Activated CD4-positive, alpha-beta T cell treated with anti-CD3 and anti-CD28 coated beads, Interleukin-2, Interleukin-6, amounts not matched to agents 100 ng/mL and 50 ng/mL, durations not matched to agents 16 hours and 8 hours (primary cell): ENCODE measurements around the gene ZBTB16.

Experiments used
- DNase-seq: peaks from one replicate; pipeline ENCODE4 v3.0.0-alpha.2; 2020

The ZBTB16 gene

GRCh38 chr11:114251815-114252337 is 192.4 kb downstream of the ZBTB16 start:
- no peak for DNase-seq

- no peak for DNase-seq
These were observed 193.3 kb downstream of the ZBTB16 start for GRCh38 chr11:114252767-114253166.

GRCh38 chr11:114253771-114254170 is 194.3 kb downstream of the ZBTB16 start:
- DNase-seq = no peak

- DNase-seq = no peak
These were observed 195.1 kb downstream of the ZBTB16 start for GRCh38 chr11:114254571-114255146.

GRCh38 chr11:114255289-114255688 is 195.8 kb downstream of the ZBTB16 start:
- DNase-seq = no peak

GRCh38 chr11:114256176-114256966 is 196.9 kb downstream of the ZBTB16 start:
- DNase-seq = no peak

- no peak for DNase-seq
These were observed 197.4 kb downstream of the ZBTB16 start for GRCh38 chr11:114256967-114257286.

- DNase-seq = no peak
These were observed 198.4 kb downstream of the ZBTB16 start for GRCh38 chr11:114257621-114258558.

- no peak for DNase-seq
These were observed 199.2 kb downstream of the ZBTB16 start for GRCh38 chr11:114258696-114259095.

GRCh38 chr11:114259124-114259526 is 199.6 kb downstream of the ZBTB16 start:
- DNase-seq = no peak

GRCh38 chr11:114259551-114259983 is 200.1 kb downstream of the ZBTB16 start:
- DNase-seq = no peak

- no peak for DNase-seq
These were observed 200.6 kb downstream of the ZBTB16 start for GRCh38 chr11:114260077-114260476.

GRCh38 chr11:114260483-114260882 is 201.0 kb downstream of the ZBTB16 start:
- no peak for DNase-seq

- DNase-seq = no peak
These were observed 202.3 kb downstream of the ZBTB16 start for GRCh38 chr11:114261791-114262190.

- no peak for DNase-seq
These were observed 203.4 kb downstream of the ZBTB16 start for GRCh38 chr11:114262681-114263512.

GRCh38 chr11:114263513-114264170 is 204.1 kb downstream of the ZBTB16 start:
- DNase-seq = no peak

GRCh38 chr11:114264381-114264780 is 204.9 kb downstream of the ZBTB16 start:
- no peak for DNase-seq

- DNase-seq = no peak
These were observed 205.8 kb downstream of the ZBTB16 start for GRCh38 chr11:114265122-114265878.

- DNase-seq = no peak
These were observed 210.0 kb downstream of the ZBTB16 start for GRCh38 chr11:114269498-114269897.

GRCh38 chr11:114270531-114271270 is 211.2 kb downstream of the ZBTB16 start:
- DNase-seq = no peak
